MM.1S (cell line): ENCODE data around the gene PIAS4.
"Not testable (repeated sequence)": the region's sequence is repeated elsewhere in the genome, so short reads cannot be mapped to it uniquely, and the experiment has no call there.

Experiments used
- DNase-seq: peaks from one replicate; pipeline ENCODE4 v3.0.0-alpha.2; 2015
- H2AFZ ChIP-seq: fragments of 300-600 bp; sonication (generic); 2 replicates; pipeline ENCODE4 v1.6.0; 2016; ENCODE audit warnings: antibody characterized with exemption, low read length
- H3F3A ChIP-seq: fragments of 300-600 bp; sonication (generic); 2 replicates; pipeline ENCODE4 v1.6.1; 2016; ENCODE audit warnings: mild to moderate bottlenecking, antibody characterized with exemption, low read length, moderate library complexity, mixed read lengths; ENCODE audit not compliant: insufficient read depth
- H3K27ac ChIP-seq: fragments of 300-600 bp; sonication (generic); 2 replicates; pipeline ENCODE4 v1.5.1; 2016; ENCODE audit warnings: mild to moderate bottlenecking, low read length
- H3K27me3 ChIP-seq: fragments of 300-600 bp; sonication (generic); replicated peaks from 2 replicates; pipeline ENCODE4 v1.6.0; 2016; ENCODE audit warnings: low read length; ENCODE audit not compliant: insufficient read depth
- H3K36me3 ChIP-seq: fragments of 300-600 bp; sonication (generic); replicated peaks from 2 replicates; pipeline ENCODE4 v1.6.1; 2016; ENCODE audit warnings: mild to moderate bottlenecking, low read length, mixed read lengths; ENCODE audit not compliant: insufficient read depth
- H3K4me1 ChIP-seq: fragments of 300-600 bp; sonication (generic); 2 replicates; pipeline ENCODE4 v1.6.1; 2016; ENCODE audit warnings: low read length, mixed read lengths
- H3K4me2 ChIP-seq: fragments of 300-600 bp; sonication (generic); 2 replicates; pipeline ENCODE4 v1.6.0; 2016; ENCODE audit warnings: low read depth, low read length
- H3K4me3 ChIP-seq: fragments of 300-600 bp; sonication (generic); 2 replicates; pipeline ENCODE4 v1.5.1; 2016; ENCODE audit warnings: low read length, mixed read lengths
- H3K79me2 ChIP-seq: fragments of 300-600 bp; sonication (generic); 2 replicates; pipeline ENCODE4 v1.6.1; 2016; ENCODE audit warnings: mixed run types, low read length, mixed read lengths
- H3K9ac ChIP-seq: fragments of 300-600 bp; sonication (generic); 2 replicates; pipeline ENCODE4 v1.6.1; 2016; ENCODE audit warnings: low read length, mixed read lengths
- H3K9me2 ChIP-seq: fragments of 300-600 bp; sonication (generic); replicated peaks from 2 replicates; pipeline ENCODE4 v1.6.1; 2016; ENCODE audit warnings: mild to moderate bottlenecking, low read length, mixed read lengths; ENCODE audit not compliant: insufficient read depth
- H3K9me3 ChIP-seq: fragments of 300-600 bp; sonication (generic); replicated peaks from 2 replicates; pipeline ENCODE4 v1.6.1; 2016; ENCODE audit warnings: mild to moderate bottlenecking, low read length, mixed read lengths; ENCODE audit not compliant: insufficient read depth
- H4K20me1 ChIP-seq: fragments of 300-600 bp; sonication (generic); 2 replicates; pipeline ENCODE4 v1.6.1; 2016; ENCODE audit warnings: mild to moderate bottlenecking, low read length, moderate library complexity, mixed read lengths; ENCODE audit not compliant: insufficient read depth
- EZH2 ChIP-seq: fragments of 300-600 bp; sonication (generic); optimal IDR thresholded peaks from 2 replicates; pipeline ENCODE3; 2017; ENCODE audit warnings: low read depth, mild to moderate bottlenecking, antibody characterized with exemption, low read length, mixed read lengths
- EZH2phosphoT487 ChIP-seq: fragments of 300-600 bp; sonication (generic); IDR thresholded peaks from 2 replicates; pipeline ENCODE4 v1.6.1; 2018; ENCODE audit warnings: antibody characterized with exemption, low read length
- TF ChIP-seq, protein P1 (sequence below): fragments of 300-600 bp; sonication (generic); IDR thresholded peaks from 2 replicates; pipeline ENCODE4 v1.5.1; 2016; ENCODE audit warnings: antibody characterized with exemption, low read length, mixed read lengths

Gene PIAS4

DNA sequence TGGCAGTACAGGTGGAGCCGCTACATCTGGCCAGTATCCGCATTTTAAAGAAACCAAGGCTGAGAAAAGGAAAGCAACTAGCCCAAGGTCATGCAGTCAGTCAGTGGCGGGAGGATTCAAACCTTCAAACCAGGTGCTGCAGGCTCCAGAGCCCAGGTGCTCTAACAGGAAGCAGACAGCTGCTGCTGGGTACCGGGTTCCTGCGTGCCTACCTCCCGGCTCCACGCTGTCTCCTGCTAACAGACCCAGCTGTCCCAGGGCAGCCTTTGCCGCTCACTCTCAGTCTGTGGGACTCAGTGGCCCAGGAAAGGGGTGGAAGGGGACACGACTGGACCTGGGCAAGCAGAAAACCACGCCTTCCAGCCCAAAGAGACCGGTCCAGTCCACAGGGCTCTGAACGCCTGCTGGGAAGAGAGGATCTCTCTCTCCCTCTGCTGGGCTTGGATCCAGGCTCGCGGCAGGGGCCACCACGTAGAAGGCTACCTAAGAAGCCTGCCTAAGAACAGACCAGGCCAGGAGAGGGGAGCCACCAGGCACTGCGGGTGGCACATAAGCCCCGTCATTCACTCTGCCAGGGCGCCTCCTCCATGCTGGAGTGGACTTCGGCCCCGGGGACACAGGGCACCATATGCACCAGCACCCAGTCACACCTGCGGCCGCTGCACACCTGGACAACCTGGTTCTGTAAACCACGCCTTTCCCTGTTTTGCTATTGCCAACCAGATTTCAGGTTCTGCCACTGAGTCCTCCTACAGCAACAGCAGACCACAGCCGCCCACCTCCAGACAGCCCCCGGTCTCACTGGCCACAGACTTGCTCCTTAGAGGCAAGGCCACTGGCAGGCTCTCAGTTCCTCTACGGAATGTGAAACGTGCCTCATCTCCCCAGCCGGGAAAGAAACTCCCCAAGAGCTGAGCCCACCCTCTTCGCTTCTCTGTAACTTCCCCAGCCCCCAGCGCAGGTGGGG is 41.2 kb upstream of the PIAS4 start:
- Histone ChIP-seq H3K9me2 (no peaks in the 10 kb centered on the region), H3K27me3 (no peaks in the 10 kb centered on the region), H3K36me3 (peaks cover 7% of the 10 kb centered on the region; the same call in 1 of the 2 replicates), H3F3A (peaks cover 2% of the 10 kb centered on the region), H3K4me2 (no peak overlapping the region), H2AFZ (no peak overlapping the region), H3K79me2 (peaks cover 45% of the 10 kb centered on the region), H3K4me3 (no peak overlapping the region), H3K9ac (no peak overlapping the region), H3K27ac (no peak overlapping the region), H3K9me3 (no peaks in the 10 kb centered on the region), H3K4me1 (0 out of 2 replicates have a peak, but pooled peaks cover 4% of the 10 kb centered on the region), H4K20me1 (no peaks in the 10 kb centered on the region)
- no peak for DNase-seq
- no peak for TF ChIP-seq EZH2phosphoT487
- no peak for TF ChIP-seq EZH2
- TF ChIP-seq, protein P1, sequence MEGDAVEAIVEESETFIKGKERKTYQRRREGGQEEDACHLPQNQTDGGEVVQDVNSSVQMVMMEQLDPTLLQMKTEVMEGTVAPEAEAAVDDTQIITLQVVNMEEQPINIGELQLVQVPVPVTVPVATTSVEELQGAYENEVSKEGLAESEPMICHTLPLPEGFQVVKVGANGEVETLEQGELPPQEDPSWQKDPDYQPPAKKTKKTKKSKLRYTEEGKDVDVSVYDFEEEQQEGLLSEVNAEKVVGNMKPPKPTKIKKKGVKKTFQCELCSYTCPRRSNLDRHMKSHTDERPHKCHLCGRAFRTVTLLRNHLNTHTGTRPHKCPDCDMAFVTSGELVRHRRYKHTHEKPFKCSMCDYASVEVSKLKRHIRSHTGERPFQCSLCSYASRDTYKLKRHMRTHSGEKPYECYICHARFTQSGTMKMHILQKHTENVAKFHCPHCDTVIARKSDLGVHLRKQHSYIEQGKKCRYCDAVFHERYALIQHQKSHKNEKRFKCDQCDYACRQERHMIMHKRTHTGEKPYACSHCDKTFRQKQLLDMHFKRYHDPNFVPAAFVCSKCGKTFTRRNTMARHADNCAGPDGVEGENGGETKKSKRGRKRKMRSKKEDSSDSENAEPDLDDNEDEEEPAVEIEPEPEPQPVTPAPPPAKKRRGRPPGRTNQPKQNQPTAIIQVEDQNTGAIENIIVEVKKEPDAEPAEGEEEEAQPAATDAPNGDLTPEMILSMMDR = no peak

DNA sequence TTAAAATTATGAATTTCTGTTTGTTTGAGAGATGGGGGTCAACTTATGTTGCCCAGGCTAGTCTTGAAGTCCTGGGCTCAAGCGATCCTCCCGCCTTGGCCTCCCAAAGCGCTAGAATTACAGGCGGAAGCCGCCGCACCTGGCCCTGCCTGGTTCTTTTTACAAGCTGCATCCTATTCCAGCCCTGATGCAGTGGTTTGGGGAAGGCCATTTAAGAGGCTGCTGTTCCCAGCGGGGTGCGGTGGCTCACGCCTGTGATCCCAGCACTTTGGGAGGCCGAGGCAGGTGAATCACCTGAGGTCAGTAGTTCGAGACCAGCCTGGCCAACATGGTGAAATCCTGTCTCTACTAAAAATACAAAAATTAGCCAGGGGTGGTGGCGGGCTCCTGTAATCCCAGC is 39.6 kb upstream of the PIAS4 start:
- H2AFZ ChIP-seq, H3K4me3 ChIP-seq, H3K27ac ChIP-seq, H3K4me2 ChIP-seq, H3K27me3 ChIP-seq, H4K20me1 ChIP-seq, H3K9me2 ChIP-seq, H3K9ac ChIP-seq, H3K36me3 ChIP-seq, H3K4me1 ChIP-seq, DNase-seq, H3K9me3 ChIP-seq: not testable (repeated sequence)
- H3F3A ChIP-seq = peaks cover 16% of the 10 kb centered on the region
- H3K79me2 ChIP-seq = peaks cover 45% of the 10 kb centered on the region

GRCh38 chr19:3968556-3969434 is 38.7 kb upstream of the PIAS4 start:
- DNase-seq = no peak
- no peak overlapping the region for H3K27ac ChIP-seq
- no peaks in the 10 kb centered on the region for H3K9me2 ChIP-seq
- H3K79me2 ChIP-seq = peaks cover 45% of the 10 kb centered on the region
- no peak overlapping the region for H3K4me2 ChIP-seq
- H3K9ac ChIP-seq = no peak overlapping the region
- H3K27me3 ChIP-seq = no peaks in the 10 kb centered on the region
- no peaks in the 10 kb centered on the region for H3K9me3 ChIP-seq
- TF ChIP-seq, protein P1 = no peak
- no peak for TF ChIP-seq EZH2phosphoT487
- no peak for TF ChIP-seq EZH2
- peaks cover 1% of the 10 kb centered on the region; the same call in 1 of the 2 replicates for H3K36me3 ChIP-seq
- H4K20me1 ChIP-seq = no peaks in the 10 kb centered on the region
- H3K4me3 ChIP-seq = no peak overlapping the region
- no peak overlapping the region for H2AFZ ChIP-seq
- H3F3A ChIP-seq = peaks cover 16% of the 10 kb centered on the region
- H3K4me1 ChIP-seq = 0 out of 2 replicates have a peak, but pooled peaks cover 4% of the 10 kb centered on the region
